CD4-positive, alpha-beta T cell treated with Interleukin-10 for 1 hour (primary cell): ENCODE measurements around the gene MDM2.
A peak's percentile ranks its signal among the peaks of the same experiment; 100 is the strongest.

Source experiments
- DNase-seq: peaks from one replicate; pipeline ENCODE4 v3.0.0-alpha.2; 2020

Gene MDM2

DNA sequence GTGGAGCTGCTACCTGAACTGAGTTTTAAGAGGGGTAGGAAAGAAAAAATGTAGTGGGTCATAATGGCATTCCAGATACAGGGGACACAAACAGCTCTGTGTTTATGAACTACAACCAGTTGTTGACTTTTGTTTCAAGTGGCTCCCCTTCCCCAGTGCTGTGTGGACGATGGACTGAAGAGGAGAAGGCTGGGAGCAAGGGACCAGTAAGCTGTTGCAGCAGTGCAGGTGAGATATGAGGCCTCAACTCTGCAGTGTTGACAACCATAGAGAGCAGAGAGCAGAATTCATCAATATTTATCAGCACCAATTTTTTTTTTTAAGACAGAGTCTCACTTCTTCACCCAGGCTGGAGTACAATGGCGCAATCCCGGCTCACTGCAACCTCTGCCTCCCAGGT is 46.6 kb downstream of the MDM2 start:
- DNase-seq, result no peak

DNA sequence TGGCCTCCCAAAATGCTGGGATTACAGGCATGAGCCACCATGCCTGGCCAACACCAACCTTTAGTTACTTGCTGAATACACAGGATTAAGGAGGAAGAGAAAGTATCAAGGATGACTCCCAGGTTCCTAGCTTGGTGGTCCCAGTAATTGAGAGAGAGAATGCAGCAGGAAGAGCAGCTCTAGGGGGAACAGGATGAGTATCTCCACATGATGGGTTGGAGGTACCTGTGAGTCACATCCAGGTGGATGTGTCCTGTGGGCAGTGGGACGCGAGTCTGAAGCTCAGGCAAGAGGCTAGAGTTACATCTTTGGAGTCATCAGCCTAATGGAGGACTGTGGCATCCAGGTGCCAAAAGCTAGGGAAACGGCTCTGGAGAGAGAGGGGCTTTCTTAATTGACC is 47.1 kb downstream of the MDM2 start:
- DNase-seq, result no peak

DNA sequence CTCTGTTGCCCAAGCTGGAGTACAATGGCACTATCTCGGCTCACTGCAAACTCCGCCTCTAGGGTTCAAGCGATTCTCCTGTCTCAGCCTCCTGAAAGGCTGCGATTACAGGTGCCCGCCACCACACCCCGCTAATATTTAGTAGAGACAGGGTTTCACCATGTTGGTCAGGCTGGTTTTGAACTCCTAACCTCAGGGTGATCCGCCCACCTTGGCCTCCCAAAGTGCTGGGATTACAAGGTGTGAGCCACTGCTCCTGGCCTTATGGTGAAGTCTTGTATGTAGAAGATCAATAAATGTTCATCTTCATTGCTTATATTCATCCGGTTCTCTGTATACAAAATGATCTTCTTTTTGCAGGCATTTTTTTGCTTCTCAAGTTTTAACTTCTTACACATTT is 47.8 kb downstream of the MDM2 start:
- DNase-seq, result no peak

DNA sequence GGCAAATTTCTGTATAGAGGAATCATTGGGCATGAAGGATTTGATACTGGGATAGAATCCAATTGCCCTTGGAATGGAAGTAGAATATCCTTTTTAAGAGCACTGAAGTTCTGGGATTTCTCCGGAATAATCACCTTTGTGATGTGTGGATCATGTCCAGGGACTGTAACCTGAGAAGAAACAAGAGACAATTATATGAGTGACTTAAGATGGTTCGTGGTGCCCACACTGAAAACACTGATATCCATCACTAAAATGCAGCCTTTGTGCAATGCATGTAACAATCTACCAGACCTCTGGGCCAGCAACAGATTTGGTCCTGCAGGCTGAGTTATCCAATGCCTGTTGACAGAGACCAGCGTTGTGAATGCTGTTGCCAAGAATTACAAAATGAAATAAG is 48.5 kb downstream of the MDM2 start:
- DNase-seq, result no peak

DNA sequence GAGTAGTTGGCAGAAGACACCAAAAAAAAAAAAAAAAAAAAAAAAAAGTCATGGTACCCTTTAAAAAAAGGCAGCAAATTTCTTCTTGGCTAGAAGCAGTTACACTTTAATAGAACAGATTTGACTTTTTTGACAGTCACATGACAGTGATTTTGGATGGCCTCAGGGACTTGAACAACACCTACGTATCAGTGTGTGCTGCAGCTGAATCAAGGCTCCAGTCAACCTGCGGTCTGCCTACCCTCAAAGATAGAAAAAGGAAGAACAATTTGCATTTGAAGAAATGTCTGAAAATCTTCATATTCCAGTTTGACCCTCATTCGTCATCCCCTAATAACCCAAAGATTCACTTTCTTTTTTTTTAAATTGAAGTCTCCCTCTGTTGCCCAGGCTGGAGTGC is 53.9 kb downstream of the MDM2 start:
- DNase-seq, result no peak

DNA sequence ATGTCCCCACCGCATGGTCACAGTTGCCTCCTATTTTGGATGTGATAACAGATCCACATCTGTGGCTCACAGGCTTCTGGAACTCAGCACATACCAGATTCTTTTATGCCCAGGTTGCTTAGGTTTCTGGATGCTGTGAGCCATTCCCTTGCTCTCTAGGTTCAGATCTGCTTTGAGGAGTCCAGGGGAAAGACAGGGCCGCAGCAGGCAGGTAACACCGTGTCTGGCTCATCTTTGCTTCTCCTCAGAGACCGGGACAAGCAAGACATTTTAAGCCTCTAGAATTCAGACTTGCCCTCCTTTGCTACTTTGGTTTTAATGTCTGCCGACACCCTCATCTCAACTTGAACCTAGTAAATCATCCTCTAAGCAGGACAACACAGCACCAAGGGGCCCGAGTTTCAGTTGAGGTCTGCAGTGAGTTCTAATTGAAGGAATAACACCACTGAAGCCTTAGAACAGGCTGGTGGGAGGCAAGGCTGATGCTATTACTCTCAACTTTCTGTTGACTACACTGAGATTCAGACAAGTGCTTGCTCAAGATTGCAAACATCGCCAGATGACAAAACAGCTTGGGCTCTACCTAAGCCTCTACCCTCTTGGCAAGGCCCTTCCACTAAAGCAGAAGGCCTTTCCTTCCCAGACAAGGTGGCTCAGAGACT is 55.3 kb downstream of the MDM2 start:
- DNase-seq, result no peak

- peak; percentile 42 for DNase-seq
Observed at GRCh38 chr12:68863886-68864454, 56.0 kb downstream of the MDM2 start.

DNA sequence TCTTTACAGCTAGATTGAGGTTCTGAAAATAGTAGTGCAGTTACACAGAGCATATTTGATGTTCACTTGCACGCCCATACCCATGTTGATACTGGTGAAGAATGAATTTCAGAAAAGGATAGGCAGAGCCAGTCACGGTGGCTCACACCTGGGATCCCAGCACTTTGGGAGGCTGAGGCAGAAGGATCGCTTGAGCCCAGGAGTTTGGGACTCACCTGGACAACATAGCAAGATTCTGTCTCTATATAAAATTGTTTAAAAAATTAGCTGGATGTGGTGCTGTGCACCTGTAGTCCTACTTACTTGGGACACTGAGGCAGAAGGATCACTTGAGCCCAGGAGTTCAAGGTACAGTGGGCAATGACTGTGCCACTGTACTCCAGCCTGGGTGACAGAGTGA is 56.6 kb downstream of the MDM2 start:
- DNase-seq, result no peak

- no peak for DNase-seq
Observed at GRCh38 chr12:68865399-68866164, 57.6 kb downstream of the MDM2 start.

- no peak for DNase-seq
Observed at GRCh38 chr12:68866950-68867349, 59.0 kb downstream of the MDM2 start.

DNA sequence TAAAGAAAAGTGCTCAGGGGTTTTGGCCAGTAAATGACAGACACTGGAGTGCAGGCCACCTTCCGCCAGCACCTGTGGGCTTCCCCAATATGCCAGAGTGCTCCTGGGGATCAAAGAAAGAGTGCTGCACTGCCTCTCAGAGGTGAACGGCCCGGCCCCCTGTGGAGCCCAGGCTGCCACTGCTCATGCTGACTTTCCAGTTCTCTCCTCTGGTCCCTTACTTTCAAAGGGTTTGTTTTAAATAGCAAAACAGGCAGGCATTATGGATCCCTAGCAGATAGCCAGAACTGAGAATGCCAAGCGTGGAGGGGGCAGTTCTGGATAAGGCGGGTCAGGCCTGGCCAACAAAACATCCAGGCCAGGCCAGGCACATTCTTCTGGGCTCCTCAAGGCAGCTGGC is 59.6 kb downstream of the MDM2 start:
- DNase-seq, result no peak

GRCh38 chr12:68868043-68868790 is 60.2 kb downstream of the MDM2 start:
- no peak for DNase-seq

GRCh38 chr12:68870011-68870410 is 62.0 kb downstream of the MDM2 start:
- no peak for DNase-seq

- no peak for DNase-seq
Observed at GRCh38 chr12:68870443-68870842, 62.5 kb downstream of the MDM2 start.

DNA sequence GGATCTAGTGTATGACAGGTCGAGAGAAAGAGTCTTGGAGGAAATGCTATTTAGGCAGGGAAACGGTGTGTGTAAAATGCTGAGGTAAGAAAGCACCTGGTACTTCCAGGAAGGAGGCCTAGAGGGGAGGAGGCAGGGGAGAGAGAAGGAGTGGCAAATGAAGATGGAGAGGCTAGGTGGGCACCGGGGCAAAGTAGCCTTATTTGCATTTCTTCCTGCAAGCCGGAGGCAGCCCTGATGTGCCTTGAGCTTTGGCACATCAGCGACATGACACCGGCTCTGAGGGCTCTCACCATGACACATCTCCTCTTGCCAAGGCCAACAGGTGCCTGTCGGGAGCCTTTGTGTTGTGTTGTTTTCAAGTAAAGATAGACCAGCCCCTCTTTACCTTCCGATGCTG is 63.4 kb downstream of the MDM2 start:
- no peak for DNase-seq

- no peak for DNase-seq
Observed at GRCh38 chr12:68871921-68872320, 63.9 kb downstream of the MDM2 start.

DNA sequence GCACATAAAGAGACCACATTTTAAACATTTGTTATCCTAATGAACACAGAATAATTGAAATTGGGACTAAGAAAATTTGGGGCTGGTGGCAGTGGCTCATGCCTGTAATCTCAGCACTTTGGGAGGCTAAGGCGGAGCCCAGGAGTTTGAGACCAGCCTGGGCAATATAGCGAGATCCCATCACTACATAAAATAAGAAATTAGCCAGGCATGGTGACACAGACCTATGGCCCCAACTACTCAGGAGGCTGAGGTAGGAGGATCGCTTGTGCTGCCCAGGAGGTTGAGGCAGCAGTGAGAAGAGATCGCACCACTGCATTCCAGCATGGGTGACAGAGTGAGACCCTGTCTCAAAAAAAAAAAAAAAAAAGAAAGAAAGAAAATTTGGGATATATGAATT is 65.3 kb downstream of the MDM2 start:
- DNase-seq, result no peak

- no peak for DNase-seq
Observed at GRCh38 chr12:68876461-68876860, 68.5 kb downstream of the MDM2 start.

DNA sequence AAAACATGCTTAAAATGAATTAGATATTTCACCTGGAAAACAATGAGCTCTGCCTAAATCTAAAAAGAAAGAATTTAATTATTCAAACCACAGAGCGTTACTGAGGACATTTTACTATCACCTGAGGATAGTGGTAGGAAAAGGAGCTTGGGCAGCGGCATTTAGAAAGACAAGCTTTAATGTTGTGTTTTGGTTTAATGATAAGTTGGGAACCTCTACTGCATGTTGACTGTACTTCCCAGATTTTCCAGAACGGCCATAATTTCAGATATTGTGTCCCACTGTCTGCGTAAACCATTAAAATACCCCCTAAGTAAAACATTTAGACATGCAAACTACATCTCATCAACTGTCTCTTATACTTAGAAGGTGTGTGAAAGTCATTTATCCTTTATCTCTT is 69.6 kb downstream of the MDM2 start:
- DNase-seq, result no peak

DNA sequence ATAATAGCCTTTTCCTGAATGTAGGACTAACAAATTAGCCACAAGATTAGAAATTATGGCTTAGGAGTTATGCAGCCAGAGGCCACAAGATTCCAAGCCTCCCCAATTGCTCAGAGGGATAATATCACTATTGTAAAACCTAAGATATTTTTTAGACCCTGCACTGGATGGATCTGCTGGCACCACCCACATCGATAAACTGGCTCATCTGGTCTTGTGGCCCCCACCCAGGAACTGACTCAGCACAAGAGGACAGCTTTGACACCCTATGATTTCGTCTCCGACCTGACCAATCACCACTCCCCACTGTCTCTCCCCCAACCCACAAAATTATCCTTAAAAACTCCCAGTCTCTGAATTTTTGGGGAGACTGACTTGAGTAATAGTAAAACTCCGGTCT is 70.3 kb downstream of the MDM2 start:
- DNase-seq, result no peak

DNA sequence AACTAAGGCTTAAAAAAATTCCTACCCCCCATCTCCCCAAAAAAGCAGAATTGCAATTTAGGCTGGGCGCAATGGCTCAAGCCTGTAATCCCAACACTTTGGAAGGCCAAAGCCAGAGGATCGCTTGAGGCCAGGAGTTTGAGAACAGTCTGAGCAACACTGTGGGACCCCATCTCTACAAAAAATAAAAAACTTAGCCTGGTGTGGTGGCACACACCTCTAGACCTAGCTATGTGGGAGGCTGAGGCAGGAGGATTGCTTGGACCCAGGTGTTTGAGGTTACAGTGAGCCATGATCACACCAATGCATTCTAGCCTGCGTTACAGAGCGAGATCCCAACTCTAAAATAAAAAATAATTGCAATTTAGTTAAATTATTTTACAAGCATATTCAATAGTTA is 70.9 kb downstream of the MDM2 start:
- no peak for DNase-seq

- no peak for DNase-seq
Observed at GRCh38 chr12:68880660-68881325, 72.8 kb downstream of the MDM2 start.
